ENCODE results near the gene EFNA1. TPM values are rescaled to one million over a fixed set of nuclear protein-coding genes. Genes with fewer than 3 reads are reported as not detected.

Gene EFNA1
- total and polyA plus RNA-seq, 2 of the 13 experiments (the other 11 are each of a cell fraction or from before 2014, with no cell fraction given) = 81.8 to 874 TPM

- TF ChIP-seq ZNF512B (CRISPR knock-in tag; IDR thresholded peaks at IDR 0.05; ENCODE audit: borderline replicate concordance) (no peak), ATF7 (IDR thresholded peaks at IDR 0.05) (no peak), ATF7 (CRISPR knock-in tag; IDR thresholded peaks at IDR 0.05) (no peak), MXD4 (CRISPR knock-in tag; IDR thresholded peaks at IDR 0.05) (no peak; the same call in 1 of the 2 replicates), RORA (CRISPR knock-in tag; IDR thresholded peaks at IDR 0.05) (no peak), ZKSCAN5 (CRISPR knock-in tag; IDR thresholded peaks at IDR 0.05) (no peak), ZNF235 (CRISPR knock-in tag; IDR thresholded peaks at IDR 0.05; ENCODE audit: borderline replicate concordance) (no peak), CHD2 (IDR thresholded peaks at IDR 0.05; ENCODE audit: low read depth, low read length) (no peak), ZBTB10 (CRISPR knock-in tag; IDR thresholded peaks at IDR 0.05; ENCODE audit: borderline replicate concordance) (no peak), THAP7 (CRISPR knock-in tag; IDR thresholded peaks at IDR 0.05) (no peak), ZNF790 (CRISPR knock-in tag; IDR thresholded peaks at IDR 0.05; ENCODE audit: borderline replicate concordance) (no peak), FOXA3 (CRISPR knock-in tag; IDR thresholded peaks at IDR 0.05) (peak; percentile 46; the same call in 1 of the 2 replicates), MAX (IDR thresholded peaks at IDR 0.05) (peak; percentile 76), ZNF563 (CRISPR knock-in tag; IDR thresholded peaks at IDR 0.05) (no peak; the same call in 1 of the 2 replicates), ZNF784 (CRISPR knock-in tag; IDR thresholded peaks at IDR 0.05; ENCODE audit: borderline replicate concordance) (no peak), REL (CRISPR knock-in tag; conservative IDR thresholded peaks at IDR 0.05) (no peak), ZNF7 (CRISPR knock-in tag; IDR thresholded peaks at IDR 0.05) (no peak)
These were observed 50.9 kb downstream of the EFNA1 start (continued) for GRCh38 chr1:155178441-155179111.

Measured in HepG2 (cell line).